ENCODE data around the gene PITPNB.
A peak's percentile ranks its signal among the peaks of the same experiment; 100 is the strongest.

Gene PITPNB

GRCh38 chr22:27948569-27948968 lies 29.5 kb upstream of the PITPNB start:
- no peak overlapping the region for H3K27ac ChIP-seq (ENCODE audit: low read depth, low read length)
- H3K9ac ChIP-seq (ENCODE audit: low read depth in 1 of 2, low read length in 2 of 2): no peak overlapping the region
- no peak overlapping the region for H3K4me3 ChIP-seq (ENCODE audit: low read depth in 1 of 2, low read length in 2 of 2)
- no peaks in the 10 kb centered on the region for H3K27me3 ChIP-seq (ENCODE audit: control insufficient read depth in 1 of 2, insufficient read depth in 2 of 2, low read length in 2 of 2)
- no peaks in the 10 kb centered on the region for H3K36me3 ChIP-seq (ENCODE audit: control insufficient read depth in 1 of 2, insufficient read depth in 2 of 2, low read length in 2 of 2)
- H3K4me1 ChIP-seq (ENCODE audit: control insufficient read depth in 1 of 2, insufficient read depth in 2 of 2, low read length in 2 of 2): no peaks in the 10 kb centered on the region
- H3K9me3 ChIP-seq (ENCODE audit: control insufficient read depth in 1 of 2, low read length in 2 of 2): no peaks in the 10 kb centered on the region

- Histone ChIP-seq H3K4me3 (ENCODE audit: low read depth in 1 of 2, low read length in 2 of 2) (no peak overlapping the region), H3K27me3 (ENCODE audit: control insufficient read depth in 1 of 2, insufficient read depth in 2 of 2, low read length in 2 of 2) (no peaks in the 10 kb centered on the region), H3K4me1 (ENCODE audit: control insufficient read depth in 1 of 2, insufficient read depth in 2 of 2, low read length in 2 of 2) (no peaks in the 10 kb centered on the region), H3K27ac (ENCODE audit: low read depth, low read length) (no peak overlapping the region), H3K9ac (ENCODE audit: low read depth in 1 of 2, low read length in 2 of 2) (no peak overlapping the region), H3K36me3 (ENCODE audit: control insufficient read depth in 1 of 2, insufficient read depth in 2 of 2, low read length in 2 of 2) (no peaks in the 10 kb centered on the region), H3K9me3 (ENCODE audit: control insufficient read depth in 1 of 2, low read length in 2 of 2) (no peaks in the 10 kb centered on the region)
Measured at GRCh38 chr22:27947448-27947847, 28.4 kb upstream of the PITPNB start.

GRCh38 chr22:27941143-27941542 lies 22.1 kb upstream of the PITPNB start:
- Histone ChIP-seq H3K9me3 (ENCODE audit: control insufficient read depth in 1 of 2, low read length in 2 of 2) (no peaks in the 10 kb centered on the region), H3K4me1 (ENCODE audit: control insufficient read depth in 1 of 2, insufficient read depth in 2 of 2, low read length in 2 of 2) (no peaks in the 10 kb centered on the region), H3K9ac (ENCODE audit: low read depth in 1 of 2, low read length in 2 of 2) (no peak overlapping the region), H3K4me3 (ENCODE audit: low read depth in 1 of 2, low read length in 2 of 2) (no peak overlapping the region), H3K36me3 (ENCODE audit: control insufficient read depth in 1 of 2, insufficient read depth in 2 of 2, low read length in 2 of 2) (no peaks in the 10 kb centered on the region), H3K27ac (ENCODE audit: low read depth, low read length) (no peak overlapping the region), H3K27me3 (ENCODE audit: control insufficient read depth in 1 of 2, insufficient read depth in 2 of 2, low read length in 2 of 2) (no peaks in the 10 kb centered on the region)

GRCh38 chr22:27937453-27937852 lies 18.4 kb upstream of the PITPNB start:
- Histone ChIP-seq H3K9ac (ENCODE audit: low read depth in 1 of 2, low read length in 2 of 2) (no peak overlapping the region), H3K4me3 (ENCODE audit: low read depth in 1 of 2, low read length in 2 of 2) (no peak overlapping the region), H3K4me1 (ENCODE audit: control insufficient read depth in 1 of 2, insufficient read depth in 2 of 2, low read length in 2 of 2) (no peaks in the 10 kb centered on the region), H3K27ac (ENCODE audit: low read depth, low read length) (no peak overlapping the region), H3K36me3 (ENCODE audit: control insufficient read depth in 1 of 2, insufficient read depth in 2 of 2, low read length in 2 of 2) (no peaks in the 10 kb centered on the region), H3K27me3 (ENCODE audit: control insufficient read depth in 1 of 2, insufficient read depth in 2 of 2, low read length in 2 of 2) (no peaks in the 10 kb centered on the region), H3K9me3 (ENCODE audit: control insufficient read depth in 1 of 2, low read length in 2 of 2) (no peaks in the 10 kb centered on the region)

- Histone ChIP-seq H3K9me3 (ENCODE audit: control insufficient read depth in 1 of 2, low read length in 2 of 2) (no peaks in the 10 kb centered on the region), H3K36me3 (ENCODE audit: control insufficient read depth in 1 of 2, insufficient read depth in 2 of 2, low read length in 2 of 2) (no peaks in the 10 kb centered on the region), H3K4me1 (ENCODE audit: control insufficient read depth in 1 of 2, insufficient read depth in 2 of 2, low read length in 2 of 2) (no peaks in the 10 kb centered on the region), H3K27ac (ENCODE audit: low read depth, low read length) (no peak overlapping the region), H3K4me3 (ENCODE audit: low read depth in 1 of 2, low read length in 2 of 2) (no peak overlapping the region), H3K27me3 (ENCODE audit: control insufficient read depth in 1 of 2, insufficient read depth in 2 of 2, low read length in 2 of 2) (no peaks in the 10 kb centered on the region), H3K9ac (ENCODE audit: low read depth in 1 of 2, low read length in 2 of 2) (no peak overlapping the region)
Measured at GRCh38 chr22:27935897-27936296, 16.8 kb upstream of the PITPNB start.

GRCh38 chr22:27934069-27934468 lies 15.0 kb upstream of the PITPNB start:
- Histone ChIP-seq H3K9me3 (ENCODE audit: control insufficient read depth in 1 of 2, low read length in 2 of 2) (no peaks in the 10 kb centered on the region), H3K36me3 (ENCODE audit: control insufficient read depth in 1 of 2, insufficient read depth in 2 of 2, low read length in 2 of 2) (no peaks in the 10 kb centered on the region), H3K27ac (ENCODE audit: low read depth, low read length) (no peak overlapping the region), H3K4me3 (ENCODE audit: low read depth in 1 of 2, low read length in 2 of 2) (no peak overlapping the region), H3K9ac (ENCODE audit: low read depth in 1 of 2, low read length in 2 of 2) (no peak overlapping the region), H3K27me3 (ENCODE audit: control insufficient read depth in 1 of 2, insufficient read depth in 2 of 2, low read length in 2 of 2) (no peaks in the 10 kb centered on the region), H3K4me1 (ENCODE audit: control insufficient read depth in 1 of 2, insufficient read depth in 2 of 2, low read length in 2 of 2) (no peaks in the 10 kb centered on the region)

- Histone ChIP-seq H3K9me3 (ENCODE audit: control insufficient read depth in 1 of 2, low read length in 2 of 2) (no peaks in the 10 kb centered on the region), H3K4me3 (ENCODE audit: low read depth in 1 of 2, low read length in 2 of 2) (peak overlapping the region; percentile 29 to 42), H3K36me3 (ENCODE audit: control insufficient read depth in 1 of 2, insufficient read depth in 2 of 2, low read length in 2 of 2) (no peaks in the 10 kb centered on the region), H3K27me3 (ENCODE audit: control insufficient read depth in 1 of 2, insufficient read depth in 2 of 2, low read length in 2 of 2) (no peaks in the 10 kb centered on the region), H3K9ac (ENCODE audit: low read depth in 1 of 2, low read length in 2 of 2) (peak overlapping the region in 1 of 2 donors; percentile 27), H3K4me1 (ENCODE audit: control insufficient read depth in 1 of 2, insufficient read depth in 2 of 2, low read length in 2 of 2) (no peaks in the 10 kb centered on the region), H3K27ac (ENCODE audit: low read depth, low read length) (no peak overlapping the region)
Measured at GRCh38 chr22:27933186-27933983, 14.3 kb upstream of the PITPNB start.

GRCh38 chr22:27930331-27931060 lies 11.4 kb upstream of the PITPNB start:
- no peaks in the 10 kb centered on the region for H3K9me3 ChIP-seq (ENCODE audit: control insufficient read depth in 1 of 2, low read length in 2 of 2)
- no peak overlapping the region for H3K27ac ChIP-seq (ENCODE audit: low read depth, low read length)
- no peak overlapping the region for H3K9ac ChIP-seq (ENCODE audit: low read depth in 1 of 2, low read length in 2 of 2)
- H3K27me3 ChIP-seq (ENCODE audit: control insufficient read depth in 1 of 2, insufficient read depth in 2 of 2, low read length in 2 of 2): no peaks in the 10 kb centered on the region
- H3K36me3 ChIP-seq (ENCODE audit: control insufficient read depth in 1 of 2, insufficient read depth in 2 of 2, low read length in 2 of 2): no peaks in the 10 kb centered on the region
- H3K4me3 ChIP-seq (ENCODE audit: low read depth in 1 of 2, low read length in 2 of 2): no peak overlapping the region
- no peaks in the 10 kb centered on the region for H3K4me1 ChIP-seq (ENCODE audit: control insufficient read depth in 1 of 2, insufficient read depth in 2 of 2, low read length in 2 of 2)

GRCh38 chr22:27927608-27928007 lies 8.6 kb upstream of the PITPNB start:
- peaks cover 0 to 4% of the 10 kb centered on the region in 2 donors for H3K36me3 ChIP-seq (ENCODE audit: control insufficient read depth in 1 of 2, insufficient read depth in 2 of 2, low read length in 2 of 2)
- H3K27ac ChIP-seq (ENCODE audit: low read depth, low read length): no peak overlapping the region
- no peaks in the 10 kb centered on the region for H3K27me3 ChIP-seq (ENCODE audit: control insufficient read depth in 1 of 2, insufficient read depth in 2 of 2, low read length in 2 of 2)
- H3K9ac ChIP-seq (ENCODE audit: low read depth in 1 of 2, low read length in 2 of 2): no peak overlapping the region
- H3K9me3 ChIP-seq (ENCODE audit: control insufficient read depth in 1 of 2, low read length in 2 of 2): no peaks in the 10 kb centered on the region
- H3K4me1 ChIP-seq (ENCODE audit: control insufficient read depth in 1 of 2, insufficient read depth in 2 of 2, low read length in 2 of 2): no peaks in the 10 kb centered on the region
- H3K4me3 ChIP-seq (ENCODE audit: low read depth in 1 of 2, low read length in 2 of 2): no peak overlapping the region

GRCh38 chr22:27925331-27925730 lies 6.3 kb upstream of the PITPNB start:
- Histone ChIP-seq H3K4me1 (ENCODE audit: control insufficient read depth in 1 of 2, insufficient read depth in 2 of 2, low read length in 2 of 2) (no peaks in the 10 kb centered on the region), H3K27me3 (ENCODE audit: control insufficient read depth in 1 of 2, insufficient read depth in 2 of 2, low read length in 2 of 2) (no peaks in the 10 kb centered on the region), H3K27ac (ENCODE audit: low read depth, low read length) (no peak overlapping the region), H3K4me3 (ENCODE audit: low read depth in 1 of 2, low read length in 2 of 2) (no peak overlapping the region), H3K9ac (ENCODE audit: low read depth in 1 of 2, low read length in 2 of 2) (no peak overlapping the region), H3K36me3 (ENCODE audit: control insufficient read depth in 1 of 2, insufficient read depth in 2 of 2, low read length in 2 of 2) (peaks cover 0 to 4% of the 10 kb centered on the region in 2 donors), H3K9me3 (ENCODE audit: control insufficient read depth in 1 of 2, low read length in 2 of 2) (no peaks in the 10 kb centered on the region)
